Glutamatergic neuron (in vitro differentiated cells): Measurements from ENCODE around the gene PIP4K2B. TPM values are rescaled to one million over a fixed set of nuclear protein-coding genes. Genes with fewer than 3 reads are reported as not detected.

Experiments
- DNase-seq: peaks from one replicate; pipeline ENCODE4 v3.0.0; 2022
- H3K27ac Mint-ChIP-seq: one replicate; pipeline ENCODE4 v1.8.0; 2020; ENCODE audit warnings: mild to moderate bottlenecking, mixed read lengths, inconsistent platforms; ENCODE audit not compliant: unreplicated experiment
- H3K27me3 Mint-ChIP-seq: one replicate; pipeline ENCODE4 v1.8.0; 2020; ENCODE audit warnings: mild to moderate bottlenecking, moderate library complexity, mixed read lengths, inconsistent platforms; ENCODE audit not compliant: unreplicated experiment
- H3K36me3 Mint-ChIP-seq: one replicate; pipeline ENCODE4 v1.8.0; 2020; ENCODE audit warnings: mild to moderate bottlenecking, mixed read lengths, inconsistent platforms; ENCODE audit not compliant: unreplicated experiment
- H3K4me1 Mint-ChIP-seq: one replicate; pipeline ENCODE4 v1.8.0; 2020; ENCODE audit warnings: mild to moderate bottlenecking, low read depth, mixed read lengths, inconsistent platforms; ENCODE audit not compliant: unreplicated experiment
- H3K4me3 Mint-ChIP-seq: one replicate; pipeline ENCODE4 v1.8.0; 2020; ENCODE audit warnings: mild to moderate bottlenecking, mixed read lengths, inconsistent platforms; ENCODE audit not compliant: unreplicated experiment
- H3K9me3 Mint-ChIP-seq: one replicate; pipeline ENCODE4 v1.8.0; 2020; ENCODE audit warnings: mild to moderate bottlenecking, moderate library complexity, mixed read lengths, inconsistent platforms; ENCODE audit not compliant: unreplicated experiment
- CTCF ChIP-seq: fragments of 200-600 bp; sonication (generic); IDR thresholded peaks from one replicate; pipeline ENCODE4 v1.5.0; 2021; ENCODE audit not compliant: partially characterized antibody, unreplicated experiment
- total RNA-seq: library from RNA; stranded (reverse); fragmentation: NEBNext Ultra II Directional; extraction: Animal tissue kit (Norgen Biotek cat#: 25700); gene quantifications from one replicate; pipeline ENCODE4 v1.2.1, GENCODE V29; 2021; ENCODE audit not compliant: unreplicated experiment

Gene PIP4K2B
- total RNA-seq, 1 donor from 2014 or later, result 66.4 TPM

- Mint-ChIP-seq H3K36me3 (peaks cover 3% of the 10 kb centered on the region), H3K4me1 (peaks cover 40% of the 10 kb centered on the region), H3K27me3 (peaks cover 15% of the 10 kb centered on the region), H3K4me3 (peak overlapping the region; percentile 95), H3K27ac (peak overlapping the region; percentile 69), H3K9me3 (peaks cover 22% of the 10 kb centered on the region)
- no peak for TF ChIP-seq CTCF
- DNase-seq, result no peak
Measured at GRCh38 chr17:38746004-38746848, 53.1 kb downstream of the PIP4K2B start.

DNA sequence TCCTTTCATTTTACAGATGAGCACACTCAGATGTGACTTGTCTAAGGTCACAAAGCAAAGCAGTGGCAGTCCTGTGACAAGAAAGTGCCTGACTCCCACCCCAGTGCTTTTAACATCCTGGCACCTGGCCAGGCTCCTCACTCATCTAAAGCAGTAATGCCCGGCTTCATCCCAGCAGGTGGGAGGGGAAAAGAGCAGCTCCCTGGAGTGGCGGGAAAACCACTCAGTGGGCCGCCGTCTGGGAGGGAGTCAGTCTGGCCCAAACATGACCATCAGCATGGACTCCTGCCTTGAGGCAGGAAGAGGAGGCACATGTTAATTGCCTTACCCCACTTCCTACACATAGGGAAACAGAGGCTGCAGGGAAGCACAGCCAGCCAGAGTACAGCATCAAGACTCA, 53.8 kb downstream of the PIP4K2B start:
- no peaks in the 10 kb centered on the region for H3K36me3 Mint-ChIP-seq
- no peak overlapping the region for H3K27ac Mint-ChIP-seq
- peaks cover 12% of the 10 kb centered on the region for H3K27me3 Mint-ChIP-seq
- H3K9me3 Mint-ChIP-seq, result peaks cover 18% of the 10 kb centered on the region
- H3K4me1 Mint-ChIP-seq, result peaks cover 38% of the 10 kb centered on the region
- TF ChIP-seq CTCF, result no peak
- DNase-seq, result no peak
- H3K4me3 Mint-ChIP-seq, result peak overlapping the region; percentile 95

- Mint-ChIP-seq H3K9me3 (peaks cover 17% of the 10 kb centered on the region), H3K4me3 (peak overlapping the region; percentile 43), H3K27me3 (peaks cover 9% of the 10 kb centered on the region), H3K36me3 (no peaks in the 10 kb centered on the region), H3K27ac (no peak overlapping the region), H3K4me1 (peaks cover 39% of the 10 kb centered on the region)
- no peak for DNase-seq
- TF ChIP-seq CTCF, result no peak
Measured at GRCh38 chr17:38743556-38744171, 55.7 kb downstream of the PIP4K2B start.

DNA sequence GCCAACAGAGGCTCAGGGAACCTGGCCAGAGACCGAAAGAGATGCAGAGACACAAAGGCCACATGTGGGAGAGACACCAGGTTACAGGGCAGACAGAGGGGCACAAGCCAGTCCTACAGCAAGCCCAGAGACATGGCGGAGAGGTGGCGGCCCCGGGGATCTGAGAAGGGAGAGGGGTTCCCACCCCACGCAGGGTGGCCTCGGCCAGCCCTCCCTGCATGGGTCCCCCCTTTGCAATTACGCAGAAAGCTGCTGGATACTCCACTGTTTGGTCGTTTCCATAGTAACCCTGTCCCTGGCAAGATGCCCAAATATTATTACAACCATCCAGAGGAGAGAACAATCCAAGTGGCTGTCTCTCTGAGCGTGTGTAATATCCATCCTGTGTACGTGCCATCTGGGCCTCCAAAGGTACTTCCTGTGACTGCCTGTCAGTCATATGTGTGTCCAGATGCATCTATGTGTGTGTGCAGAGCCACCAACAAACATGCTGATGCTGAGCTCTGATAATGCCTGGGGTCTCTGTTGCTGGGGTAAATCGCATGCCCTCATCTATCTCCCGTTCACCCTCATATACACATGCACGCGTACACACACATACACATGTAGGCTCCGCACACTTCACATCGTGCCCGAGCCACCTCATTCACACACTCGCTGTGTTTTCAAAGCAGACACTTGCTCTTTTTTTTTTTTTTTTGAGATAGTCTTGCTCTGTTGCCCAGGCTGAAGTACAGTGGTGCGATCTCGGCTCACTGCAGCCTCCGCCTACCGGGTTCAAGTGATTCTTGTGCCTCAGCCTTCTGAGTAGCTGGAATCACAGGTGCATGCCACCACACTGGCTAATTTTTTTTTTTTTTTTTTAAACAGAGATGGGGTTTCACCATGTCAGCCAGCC, 56.7 kb downstream of the PIP4K2B start:
- H3K36me3 Mint-ChIP-seq, result peaks cover 5% of the 10 kb centered on the region
- peak overlapping the region; percentile 76 for H3K4me3 Mint-ChIP-seq
- peaks cover 39% of the 10 kb centered on the region for H3K4me1 Mint-ChIP-seq
- TF ChIP-seq CTCF, result no peak
- H3K27ac Mint-ChIP-seq, result peak overlapping the region; percentile 57
- no peak for DNase-seq
- peaks cover 9% of the 10 kb centered on the region for H3K27me3 Mint-ChIP-seq
- peaks cover 19% of the 10 kb centered on the region for H3K9me3 Mint-ChIP-seq
